GM18873 (cell line): ENCODE measurements around the gene TSPAN5.

Source experiments
- ATAC-seq: cut with Tn5 transposase; IDR thresholded peaks from one replicate; pipeline ENCODE4 v1.9.1; 2021; ENCODE audit warnings: mild to moderate bottlenecking, moderate library complexity, moderate number of reproducible peaks; ENCODE audit not compliant: unreplicated experiment, low FRiP score

Gene TSPAN5

DNA sequence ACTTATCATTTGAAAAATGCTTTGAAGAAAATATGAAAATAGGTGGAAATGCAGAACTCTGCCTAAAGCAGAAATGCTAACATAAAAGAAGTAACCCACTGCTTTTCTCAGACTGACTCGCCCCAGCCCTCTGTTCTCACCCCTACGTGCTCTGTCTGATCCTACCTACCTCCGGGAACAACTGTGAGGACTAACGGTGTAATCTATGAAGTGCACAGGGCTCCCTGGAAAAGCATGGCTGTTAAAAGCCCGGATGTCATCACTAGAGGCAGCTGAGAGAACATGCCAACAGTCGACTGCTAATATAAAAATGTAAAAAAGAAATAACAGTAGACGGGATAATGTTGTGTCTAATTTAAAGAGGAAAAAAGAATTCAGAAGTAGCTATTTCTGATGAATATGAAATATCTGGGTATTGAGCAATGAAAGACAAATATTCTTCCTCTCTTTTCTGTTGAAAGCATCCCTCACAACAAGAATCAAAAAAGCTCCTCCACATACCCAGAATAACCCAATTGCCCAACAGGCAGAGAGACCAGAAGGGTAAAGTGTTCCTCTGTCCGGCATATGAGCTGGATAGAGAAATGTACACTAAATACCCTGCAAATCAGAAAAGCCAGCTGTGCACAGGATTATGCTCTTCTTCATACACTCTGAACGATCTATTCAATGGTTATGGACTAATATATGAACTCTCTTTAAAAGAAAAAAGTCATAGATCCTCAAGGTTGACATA, 130.7 kb downstream of the TSPAN5 start:
- ATAC-seq, result no peak

DNA sequence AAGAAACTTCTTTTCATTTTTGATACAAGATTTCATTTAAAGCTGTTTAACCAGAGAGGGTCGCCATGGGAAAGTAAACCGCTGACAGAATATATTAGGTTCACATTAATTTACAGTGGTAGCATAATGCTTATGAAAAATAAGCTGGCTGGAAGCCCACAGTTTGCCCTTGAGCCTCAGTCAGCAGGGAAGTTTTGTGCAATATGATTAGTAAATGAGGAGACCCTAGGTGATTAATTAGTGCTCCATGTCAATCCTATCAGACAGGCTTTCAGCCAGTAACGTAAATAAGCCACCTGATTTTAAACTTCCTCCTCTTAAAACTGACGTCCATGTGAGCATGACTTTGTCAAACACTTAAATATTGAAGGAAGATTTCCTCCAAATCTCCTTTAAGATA, 134.2 kb downstream of the TSPAN5 start:
- ATAC-seq, result no peak

DNA sequence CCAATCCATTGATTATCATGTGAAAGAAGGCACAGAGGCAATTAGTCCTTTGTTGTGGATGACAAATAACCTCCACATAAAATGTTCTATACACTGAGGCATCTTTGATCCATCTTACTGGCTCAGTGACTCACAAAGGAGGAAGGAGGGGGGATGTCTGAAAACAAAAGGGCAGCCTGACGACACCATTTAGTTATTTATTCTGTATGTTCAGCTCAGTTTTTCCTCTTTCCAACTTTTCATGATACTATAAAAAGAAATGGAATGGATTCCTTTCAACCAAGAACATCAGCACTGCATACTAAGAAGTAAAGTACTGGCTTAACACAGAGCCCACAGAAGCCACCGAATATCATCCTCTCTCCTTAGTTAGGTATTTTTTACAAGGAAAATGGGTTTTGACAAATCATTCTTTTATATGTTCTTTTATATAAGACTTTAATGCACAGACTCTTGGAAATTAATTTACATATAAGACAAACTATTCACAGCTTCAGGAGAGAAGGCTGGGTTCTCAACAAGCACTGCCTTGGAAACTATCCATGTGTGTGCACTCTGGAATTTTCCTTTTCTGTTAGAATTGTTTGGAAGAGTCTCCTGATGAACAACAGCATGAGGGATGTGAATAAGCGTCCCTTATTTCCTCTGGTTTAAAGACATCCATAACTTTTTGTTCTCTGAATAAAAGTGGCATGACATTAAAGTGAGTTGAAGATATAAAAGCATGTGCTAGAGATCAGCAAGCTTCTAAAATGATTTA, 135.6 kb downstream of the TSPAN5 start:
- ATAC-seq, result no peak

DNA sequence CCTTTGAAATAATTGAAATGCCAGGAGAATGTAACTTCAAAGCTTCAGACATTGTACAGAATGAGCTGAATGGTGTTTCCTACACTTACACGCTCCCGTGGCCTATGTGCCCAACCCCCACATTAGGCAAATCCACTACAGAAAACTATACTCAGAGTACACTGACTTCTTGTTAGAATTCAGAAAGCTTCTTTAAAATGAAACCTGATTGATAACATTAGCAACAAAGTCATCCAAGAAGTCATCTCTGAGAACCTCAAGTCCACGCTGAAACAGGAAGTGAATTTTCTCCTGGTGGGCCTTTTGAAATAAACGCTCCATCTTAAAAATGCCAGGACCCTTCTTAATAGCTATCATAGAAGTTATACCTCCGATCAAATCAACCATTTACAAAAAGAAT, 136.3 kb downstream of the TSPAN5 start:
- no peak for ATAC-seq

DNA sequence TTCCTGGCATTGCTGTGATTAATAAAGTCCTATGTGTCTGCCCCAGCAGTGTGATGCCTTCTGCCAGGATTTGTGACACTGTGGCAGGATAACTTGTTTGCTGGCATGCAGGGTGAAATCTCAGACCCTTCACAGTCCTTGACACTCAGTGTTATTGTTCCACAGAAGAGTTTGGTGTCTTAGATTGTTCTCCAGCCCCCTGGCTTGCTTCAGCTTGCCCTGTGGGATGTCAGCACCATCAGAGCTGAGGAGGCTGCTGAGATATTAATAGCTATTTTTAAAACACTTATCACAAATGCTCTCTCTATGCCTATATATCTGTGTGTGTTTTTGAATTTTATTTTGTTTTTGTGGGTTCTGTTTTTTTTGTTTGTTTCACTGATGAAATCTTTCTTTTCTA, 136.9 kb downstream of the TSPAN5 start:
- ATAC-seq, result no peak

DNA sequence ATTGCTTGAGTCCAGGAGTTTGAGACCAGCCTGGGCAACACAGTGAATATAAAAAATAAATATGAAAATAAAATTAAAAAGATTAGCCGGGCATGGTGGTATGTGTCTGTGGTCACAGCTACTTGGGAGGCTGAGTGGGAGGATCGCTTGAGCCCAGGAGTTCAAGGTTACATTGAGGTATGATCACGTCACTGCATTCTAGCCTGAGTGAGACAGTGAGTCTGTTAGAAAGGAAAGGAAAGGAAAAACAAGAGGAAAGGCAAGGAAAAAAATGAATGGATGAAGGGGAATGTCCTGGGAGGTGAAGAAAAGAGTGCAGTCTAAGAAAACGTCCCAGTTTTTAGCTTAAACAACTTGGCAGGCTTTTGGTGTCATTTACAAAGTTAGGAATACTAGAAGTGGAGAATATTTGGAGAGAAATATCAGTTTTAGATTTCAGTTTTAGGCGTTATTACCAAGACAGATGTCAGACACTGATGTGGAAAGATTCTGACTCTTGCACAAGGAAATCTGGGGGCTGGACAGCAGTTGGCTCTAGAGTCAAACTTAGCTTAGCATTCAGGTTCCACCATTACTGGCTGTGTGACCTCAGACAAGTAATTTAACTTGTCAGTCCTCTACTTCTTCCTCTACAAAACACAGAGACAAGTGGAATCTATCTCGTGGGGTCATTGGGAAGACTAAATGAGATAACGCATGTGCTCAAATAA, 139.0 kb downstream of the TSPAN5 start:
- ATAC-seq, result no peak

DNA sequence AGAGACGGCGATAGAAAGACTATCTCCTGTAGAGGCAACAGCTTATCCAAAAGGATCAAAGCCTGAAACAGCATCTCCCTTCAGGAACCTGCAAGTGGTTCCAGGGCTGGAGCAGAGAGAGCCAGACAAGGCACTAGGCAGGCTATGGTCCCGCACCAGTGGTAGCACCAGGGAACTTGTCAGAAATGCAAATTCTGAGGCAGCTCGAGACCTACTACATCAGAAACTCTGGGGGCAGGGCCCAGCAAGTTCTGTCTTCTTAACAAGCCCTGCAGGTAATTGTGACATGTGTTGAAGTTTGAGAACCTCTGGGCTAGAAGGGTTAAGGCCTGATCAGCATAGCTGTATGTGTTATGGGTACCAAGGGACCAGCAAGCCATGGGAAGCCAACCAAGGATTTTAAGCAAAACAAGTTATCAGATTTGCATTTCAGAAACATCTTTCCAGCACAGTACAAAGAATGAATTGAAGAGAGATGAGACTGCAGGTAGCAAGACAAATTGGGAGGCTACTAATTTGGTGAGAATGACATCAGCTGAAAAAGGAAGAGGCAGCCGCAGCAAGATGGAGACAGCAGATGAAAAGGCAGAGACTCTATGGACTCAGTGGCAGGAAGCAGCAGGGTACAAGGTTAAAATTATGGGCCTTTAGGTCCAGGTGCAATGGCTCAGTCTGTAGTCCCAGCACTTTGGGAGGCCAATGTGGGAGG, 139.7 kb downstream of the TSPAN5 start:
- ATAC-seq, result peak; percentile 97

DNA sequence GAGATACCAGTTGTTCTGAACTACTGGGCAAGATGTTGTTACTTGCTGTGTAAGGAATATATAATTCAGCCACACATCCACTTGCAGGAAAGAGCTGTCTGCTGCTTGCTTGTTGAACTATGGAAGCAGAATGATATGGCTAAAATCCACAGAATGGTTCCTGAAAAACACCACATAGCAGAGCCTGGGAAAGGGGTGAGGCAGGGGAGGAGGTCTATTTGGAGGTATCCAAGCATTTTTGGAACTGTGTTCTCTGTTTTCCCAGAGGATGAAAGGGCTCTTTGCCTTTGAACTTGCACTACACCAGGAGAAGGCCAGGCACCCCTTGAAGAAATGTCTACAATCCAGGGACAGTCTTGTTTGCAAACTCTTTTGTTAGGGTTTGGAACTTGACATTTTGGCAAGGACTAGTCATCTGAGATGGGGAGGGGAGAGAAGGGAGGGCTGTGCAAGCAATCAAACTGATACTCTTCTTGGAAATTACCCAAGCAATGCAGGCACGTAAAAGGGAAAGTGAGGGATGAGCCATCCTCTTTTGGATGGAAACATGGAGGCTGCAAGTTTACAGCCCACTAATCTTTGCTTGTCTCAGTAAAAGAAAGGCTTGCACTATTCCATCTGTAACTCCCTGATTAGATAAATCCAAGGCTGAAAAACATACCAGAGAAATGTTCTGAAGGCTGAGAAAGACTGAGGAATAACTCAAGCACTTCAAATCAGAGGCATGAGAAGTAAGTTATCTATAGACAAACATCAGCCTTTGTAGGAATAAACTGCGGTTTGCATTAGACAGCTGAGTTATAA, 141.0 kb downstream of the TSPAN5 start:
- no peak for ATAC-seq

DNA sequence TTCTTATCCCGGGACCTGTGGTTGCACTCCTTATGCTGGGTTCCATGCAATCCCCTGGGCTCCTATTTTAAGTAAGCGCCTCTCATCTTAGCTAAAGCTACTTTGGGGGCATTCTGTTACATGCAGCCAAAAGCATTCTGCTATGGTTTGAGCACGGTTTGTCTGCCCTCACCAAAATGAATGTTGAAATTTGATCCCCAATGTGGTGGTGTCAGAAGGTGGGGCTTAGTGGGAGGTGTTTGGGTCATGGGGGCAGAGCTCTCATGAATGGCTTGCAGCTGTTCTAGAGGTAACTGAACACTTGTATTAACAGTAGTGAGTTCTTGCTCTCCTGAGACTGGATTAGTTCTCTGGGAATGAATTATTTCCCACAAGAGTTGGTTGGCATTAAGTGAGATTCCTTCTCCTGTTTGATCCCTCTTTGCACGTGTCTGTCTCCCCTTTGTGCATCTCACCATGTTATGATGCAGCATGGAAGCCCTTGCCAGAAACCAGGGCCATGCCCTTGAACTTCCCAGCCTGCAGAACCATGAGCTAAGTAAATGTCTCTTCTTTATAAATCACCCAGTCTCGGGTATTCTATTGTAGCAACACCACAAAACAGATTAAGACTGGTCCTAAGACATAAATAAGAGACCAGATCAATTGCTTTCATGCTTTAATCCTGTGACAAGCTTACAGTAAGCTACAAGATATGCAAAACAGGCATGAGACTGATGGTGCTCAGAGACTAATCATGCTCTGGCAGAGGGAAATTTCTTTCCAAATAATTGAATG, 141.8 kb downstream of the TSPAN5 start:
- no peak for ATAC-seq

DNA sequence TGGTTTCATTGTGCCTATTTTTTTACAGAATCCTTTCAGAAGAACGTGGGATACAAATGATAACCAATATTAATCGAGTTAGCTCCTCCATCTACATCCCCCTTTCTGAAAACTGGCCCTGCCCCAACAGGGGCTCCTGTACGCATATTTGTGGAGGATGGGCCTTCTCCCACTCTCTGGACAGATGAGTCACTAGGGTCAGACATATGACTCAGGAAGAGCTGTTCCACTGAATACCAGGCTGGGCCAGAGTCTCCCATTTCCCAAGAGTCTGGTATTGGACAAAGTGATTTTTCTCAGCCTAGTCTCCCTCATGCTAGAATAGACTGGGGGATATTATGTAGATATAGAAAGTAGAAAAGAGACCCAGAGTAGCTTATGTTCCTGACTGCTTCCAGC, 142.4 kb downstream of the TSPAN5 start:
- ATAC-seq, result no peak

DNA sequence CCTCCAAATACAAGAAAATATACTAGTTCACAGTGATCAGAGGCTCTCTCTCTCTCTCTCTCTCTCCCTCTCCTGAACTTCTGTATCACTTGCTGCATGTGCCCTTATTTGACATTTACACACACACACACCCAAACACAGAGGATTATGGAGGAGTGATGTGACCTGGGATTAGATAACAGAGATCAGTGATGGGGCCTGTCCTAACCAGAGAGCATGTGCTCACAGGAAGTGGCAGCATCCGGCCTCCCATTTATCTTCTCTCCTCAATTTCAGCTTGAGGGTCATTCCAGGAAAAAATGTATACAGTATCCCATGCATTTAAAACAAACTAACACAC, 143.0 kb downstream of the TSPAN5 start:
- no peak for ATAC-seq

DNA sequence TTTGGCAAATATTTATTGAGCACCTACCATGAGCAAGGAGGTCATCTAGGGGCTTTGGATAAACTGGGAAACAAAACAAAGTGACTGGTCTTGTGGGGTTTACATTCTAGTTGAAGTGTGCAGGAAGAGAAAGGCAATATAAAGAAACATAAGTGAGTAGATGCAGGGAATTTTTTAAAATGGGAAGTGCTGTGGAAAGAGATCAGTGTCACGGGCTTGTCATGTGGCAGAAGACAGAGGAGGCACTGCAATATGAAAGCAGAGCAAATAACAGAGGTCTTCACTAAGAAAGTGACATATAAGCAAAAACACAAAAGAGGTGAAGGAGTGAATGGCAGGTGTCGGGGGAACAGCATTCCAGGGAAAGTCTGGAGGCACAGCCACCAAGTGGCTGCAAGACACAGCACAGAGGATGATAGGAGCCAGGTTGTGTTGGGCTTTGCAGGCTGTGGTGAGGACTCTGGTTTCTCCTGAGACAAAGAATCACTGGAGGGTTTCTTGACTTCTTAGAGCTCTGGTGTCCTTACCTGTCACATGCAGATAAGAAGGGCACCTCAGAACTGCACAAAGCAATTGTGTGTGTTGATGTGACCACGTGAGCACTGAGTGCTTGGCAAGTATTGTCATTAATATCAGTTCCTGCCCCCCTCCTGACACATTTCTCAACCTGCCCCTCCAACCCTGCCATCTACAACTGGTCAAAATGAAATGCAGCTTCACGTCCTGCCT, 143.5 kb downstream of the TSPAN5 start:
- no peak for ATAC-seq

DNA sequence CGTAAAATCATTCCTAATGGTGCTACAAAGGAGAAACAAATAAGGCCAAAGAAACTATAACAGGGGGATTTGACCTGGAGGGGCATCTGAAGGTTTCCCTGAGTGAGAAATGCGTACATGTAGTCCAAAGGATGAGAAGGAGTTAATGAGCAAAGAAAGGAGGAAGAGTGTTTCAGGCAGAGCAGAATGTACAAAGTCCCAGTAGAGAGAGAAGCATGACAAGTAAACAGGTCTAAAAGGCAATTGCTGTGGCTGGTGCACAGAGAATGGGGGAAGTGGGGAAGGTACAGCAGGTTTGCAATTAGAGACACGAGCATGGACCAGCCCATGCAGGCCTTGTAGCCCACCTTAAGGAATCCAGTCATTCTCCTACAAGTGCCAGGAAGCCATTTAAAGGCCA, 145.5 kb downstream of the TSPAN5 start:
- ATAC-seq, result no peak

DNA sequence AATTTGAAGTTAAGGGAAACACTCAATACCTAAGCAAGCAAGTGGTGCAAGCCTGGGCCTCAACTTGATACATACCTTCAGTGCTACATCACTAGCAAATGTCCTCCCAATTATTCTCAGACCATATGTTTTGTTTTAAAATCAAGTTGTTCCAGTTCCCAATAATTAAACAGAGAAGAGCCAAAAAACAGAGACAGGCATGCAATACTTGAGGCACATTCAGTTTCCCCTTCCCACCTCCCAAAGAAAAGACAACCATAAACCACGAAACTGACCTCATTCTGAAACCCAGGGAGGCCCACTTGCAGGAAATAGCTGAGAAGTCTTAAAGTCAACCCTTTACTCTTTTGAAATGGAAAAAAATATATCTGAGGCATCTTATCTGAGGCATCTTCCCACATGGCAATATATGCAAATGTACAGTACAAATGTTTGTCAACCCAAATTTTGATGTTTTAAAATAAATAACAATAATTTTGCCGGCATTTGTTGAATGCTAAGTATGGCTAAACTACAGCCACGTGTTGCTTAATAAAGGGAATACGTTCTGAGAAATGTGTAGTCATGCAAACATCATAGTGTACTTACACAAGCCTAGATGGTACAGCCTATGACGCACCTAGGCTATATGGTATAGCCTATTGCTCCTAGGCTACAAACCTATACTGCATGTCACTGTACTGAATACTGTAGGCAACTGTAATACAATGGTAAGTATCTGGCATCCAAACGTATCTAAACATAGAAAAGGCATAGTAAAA, 147.5 kb downstream of the TSPAN5 start:
- no peak for ATAC-seq

DNA sequence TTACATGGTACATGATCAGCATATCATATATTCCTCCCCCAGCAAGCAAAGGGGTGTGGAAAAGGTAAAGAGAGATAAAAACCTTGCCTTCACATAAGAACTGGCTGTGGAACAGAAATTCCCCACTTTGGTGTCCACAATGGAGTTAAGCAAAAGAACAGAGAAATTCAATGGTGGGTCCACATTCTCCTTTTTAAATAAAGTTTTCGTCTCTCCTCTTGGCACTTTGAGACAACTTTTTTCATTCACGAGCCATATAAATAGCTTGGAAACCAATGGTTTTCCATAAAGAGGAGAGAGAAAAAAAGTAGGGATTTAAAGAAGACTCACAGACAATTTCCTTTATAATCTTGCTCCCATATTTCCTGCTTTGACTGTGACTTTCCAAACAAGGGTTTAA, 148.1 kb downstream of the TSPAN5 start:
- ATAC-seq, result no peak

DNA sequence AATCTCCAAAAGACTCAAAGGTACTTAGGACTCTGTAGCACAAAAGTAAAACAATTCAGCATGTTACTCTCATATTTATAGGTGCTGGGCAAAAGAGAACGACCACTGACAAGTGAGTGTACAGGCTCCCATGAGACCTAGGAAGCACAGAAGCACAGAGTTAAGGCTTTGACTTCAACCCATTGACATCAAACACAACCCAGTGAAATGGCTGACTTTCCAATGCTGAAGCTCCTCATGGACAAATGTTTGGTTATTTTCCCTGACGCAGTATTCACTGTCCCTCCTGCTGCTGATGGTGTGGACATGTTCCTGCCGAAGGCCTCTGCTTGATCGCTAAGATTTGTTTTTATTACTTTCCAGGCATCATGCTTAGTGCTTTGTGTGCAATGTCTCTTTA, 148.7 kb downstream of the TSPAN5 start:
- no peak for ATAC-seq

DNA sequence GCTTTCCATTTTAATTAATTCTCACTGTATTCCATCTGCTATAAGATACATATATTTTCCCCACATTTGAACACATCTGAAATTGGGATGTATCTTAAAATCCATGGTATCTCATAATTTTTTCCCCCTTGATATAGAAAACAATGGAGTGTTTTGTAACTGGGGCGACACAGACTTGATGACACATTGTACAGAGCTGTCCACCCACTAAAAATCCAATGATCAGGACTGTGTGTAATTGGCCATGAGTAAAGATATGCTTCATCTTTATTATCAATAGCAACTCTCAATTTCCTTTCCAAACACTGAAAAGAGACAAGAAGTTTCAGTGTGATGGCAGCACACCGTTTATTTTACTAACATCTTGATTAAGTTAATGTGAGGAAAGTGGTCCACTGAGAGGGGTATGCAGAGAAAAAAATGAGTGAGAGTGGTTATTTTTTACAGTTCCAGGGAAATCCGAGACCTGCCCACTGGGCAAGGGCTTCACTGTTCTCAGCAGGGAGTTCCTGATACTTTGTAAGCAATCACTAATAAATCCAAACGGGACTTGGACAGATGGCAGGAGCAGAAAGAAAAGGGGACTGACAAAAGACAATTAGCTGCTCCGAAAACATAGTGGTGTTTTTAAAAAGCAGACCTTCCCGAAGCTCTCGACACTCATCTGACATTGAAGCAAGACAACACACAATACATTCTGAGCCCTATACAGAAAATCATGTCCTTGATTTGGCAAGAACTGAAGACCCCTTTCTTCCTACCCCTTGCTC, 149.4 kb downstream of the TSPAN5 start:
- no peak for ATAC-seq
